H9 (cell line): ENCODE results near the gene EFL1. TPM values are rescaled to one million over a fixed set of nuclear protein-coding genes. Genes with fewer than 3 reads are reported as not detected.

ENCODE experiments used
- DNase-seq: peaks from one replicate; pipeline ENCODE4 v3.0.0-alpha.2; 2017
- H2AFZ ChIP-seq: one replicate; pipeline ENCODE4 v1.6.1; 2013; ENCODE audit warnings: mild to moderate bottlenecking, low read length, control low read depth, moderate library complexity
- H2AK5ac ChIP-seq: 2 replicates; pipeline ENCODE4 v1.6.1; 2013; ENCODE audit warnings: low read length, control low read depth, mixed read lengths; ENCODE audit not compliant: insufficient read length
- H2BK120ac ChIP-seq: one replicate; pipeline ENCODE4 v1.6.1; 2013; ENCODE audit warnings: low read depth, mild to moderate bottlenecking, low read length, control low read depth, inconsistent platforms; ENCODE audit not compliant: poor library complexity, severe bottlenecking
- H2BK12ac ChIP-seq: 2 replicates; pipeline ENCODE4 v1.6.1; 2013; ENCODE audit warnings: low read length, control low read depth, mixed read lengths, low read depth; ENCODE audit not compliant: insufficient read length
- H2BK15ac ChIP-seq: 2 replicates; pipeline ENCODE4 v1.6.1; 2013; ENCODE audit warnings: low read depth, low read length, control low read depth
- H2BK20ac ChIP-seq: one replicate; pipeline ENCODE4 v1.6.1; 2013; ENCODE audit warnings: low read depth, mild to moderate bottlenecking, low read length, control low read depth, inconsistent platforms; ENCODE audit not compliant: poor library complexity, severe bottlenecking
- H2BK5ac ChIP-seq: 2 replicates; pipeline ENCODE4 v1.6.1; 2013; ENCODE audit warnings: low read length, control low read depth, mixed read lengths; ENCODE audit not compliant: insufficient read length
- H3K14ac ChIP-seq: 2 replicates; pipeline ENCODE4 v1.6.1; 2013; ENCODE audit warnings: low read length, control low read depth; ENCODE audit not compliant: insufficient read depth
- H3K18ac ChIP-seq: 2 replicates; pipeline ENCODE4 v1.6.1; 2013; ENCODE audit warnings: low read depth, mild to moderate bottlenecking, mixed read lengths, low read length, control low read depth; ENCODE audit not compliant: insufficient read length
- H3K23ac ChIP-seq: 2 replicates; pipeline ENCODE4 v1.6.1; 2013; ENCODE audit warnings: low read length, control low read depth, mixed read lengths, low read depth; ENCODE audit not compliant: insufficient read length
- H3K23me2 ChIP-seq: 2 replicates; pipeline ENCODE4 v1.6.1; 2013; ENCODE audit warnings: low read depth, mild to moderate bottlenecking, mixed read lengths, low read length, control low read depth; ENCODE audit not compliant: insufficient read length, poor library complexity, severe bottlenecking
- H3K27ac ChIP-seq: 2 replicates; pipeline ENCODE4 v1.5.1; 2013; ENCODE audit warnings: low read length, control low read depth, mixed read lengths, low read depth; ENCODE audit not compliant: insufficient read length
- H3K27me3 ChIP-seq: 2 replicates; pipeline ENCODE4 v1.6.1; 2013; ENCODE audit warnings: low read length, control low read depth, inconsistent platforms; ENCODE audit not compliant: insufficient read depth
- H3K4ac ChIP-seq: 2 replicates; pipeline ENCODE4 v1.6.1; 2013; ENCODE audit warnings: low read depth, mild to moderate bottlenecking, control low read depth, inconsistent platforms, low read length, moderate library complexity
- H3K4me1 ChIP-seq: 2 replicates; pipeline ENCODE4 v1.6.1; 2013; ENCODE audit warnings: low read length, control low read depth, inconsistent platforms; ENCODE audit not compliant: insufficient read depth
- H3K4me2 ChIP-seq: 2 replicates; pipeline ENCODE4 v1.6.1; 2013; ENCODE audit warnings: low read length, control low read depth, mixed read lengths; ENCODE audit not compliant: insufficient read length, insufficient read depth
- H3K56ac ChIP-seq: 2 replicates; pipeline ENCODE4 v1.6.1; 2013; ENCODE audit warnings: low read depth, mild to moderate bottlenecking, mixed read lengths, low read length, control low read depth; ENCODE audit not compliant: insufficient read length
- H3K79me1 ChIP-seq: 2 replicates; pipeline ENCODE4 v1.6.1; 2013; ENCODE audit warnings: low read depth, mild to moderate bottlenecking, moderate library complexity, low read length, control low read depth, inconsistent platforms; ENCODE audit not compliant: insufficient read depth, poor library complexity, severe bottlenecking
- H3K79me2 ChIP-seq: 2 replicates; pipeline ENCODE4 v1.6.1; 2013; ENCODE audit warnings: low read length, control low read depth, inconsistent platforms; ENCODE audit not compliant: insufficient read depth
- H3K9ac ChIP-seq: 2 replicates; pipeline ENCODE4 v1.6.1; 2013; ENCODE audit warnings: low read length, control low read depth, mixed read lengths; ENCODE audit not compliant: insufficient read length; ENCODE audit errors: extremely low read depth
- H3K9me3 ChIP-seq: one replicate; pipeline ENCODE4 v1.6.1; 2013; ENCODE audit warnings: low read depth, low read length, inconsistent platforms; ENCODE audit not compliant: control insufficient read depth
- H3T11ph ChIP-seq: one replicate; pipeline ENCODE4 v1.6.1; 2013; ENCODE audit warnings: mild to moderate bottlenecking, low read length, control low read depth, inconsistent platforms
- H4K20me1 ChIP-seq: one replicate; pipeline ENCODE4 v1.6.1; 2013; ENCODE audit not compliant: control insufficient read depth, insufficient read length, insufficient read depth
- H4K5ac ChIP-seq: 2 replicates; pipeline ENCODE4 v1.6.1; 2013; ENCODE audit warnings: low read depth, mild to moderate bottlenecking, mixed read lengths, low read length, control low read depth; ENCODE audit not compliant: insufficient read length
- H4K8ac ChIP-seq: replicated peaks from 2 replicates; pipeline ENCODE4 v1.6.1; 2013; ENCODE audit warnings: low read length, control low read depth, mixed read lengths, low read depth; ENCODE audit not compliant: insufficient read length
- H4K91ac ChIP-seq: 2 replicates; pipeline ENCODE4 v1.6.1; 2013; ENCODE audit warnings: low read depth, mild to moderate bottlenecking, moderate library complexity, mixed read lengths, low read length, control low read depth; ENCODE audit not compliant: insufficient read length
- H3K27ac Mint-ChIP-seq, 3 experiments: 2 replicates in 2 of 3; 3 replicates in 1 of 3; pipeline ENCODE4 v1.8.0; 2020 to 2021; ENCODE audit warnings: mixed read lengths in 3 of 3, mild to moderate bottlenecking in 1 of 3, moderate library complexity in 1 of 3
- H3K27me3 Mint-ChIP-seq: 2 replicates; pipeline ENCODE4 v1.8.0; 2021; ENCODE audit warnings: low read depth, mild to moderate bottlenecking, moderate library complexity, mixed read lengths
- H3K36me3 Mint-ChIP-seq, 3 experiments: 2 replicates in 2 of 3; 3 replicates in 1 of 3; pipeline ENCODE4 v1.8.0; 2020 to 2021; ENCODE audit warnings: low read depth in 3 of 3, mixed read lengths in 3 of 3; ENCODE audit not compliant: insufficient read depth in 1 of 3
- H3K4me1 Mint-ChIP-seq, 2 experiments: 2 replicates each; pipeline ENCODE4 v1.8.0; 2020; ENCODE audit warnings: mixed read lengths in 2 of 2
- H3K4me3 Mint-ChIP-seq, 2 experiments: 2 replicates in 1 of 2; 3 replicates in 1 of 2; pipeline ENCODE4 v1.8.0; 2020 to 2021; ENCODE audit warnings: mild to moderate bottlenecking in 2 of 2, mixed read lengths in 2 of 2, moderate library complexity in 1 of 2
- H3K9me3 Mint-ChIP-seq, 2 experiments: 2 replicates in 1 of 2; 3 replicates in 1 of 2; pipeline ENCODE4 v1.8.0; 2020; ENCODE audit warnings: mild to moderate bottlenecking in 2 of 2, mixed read lengths in 2 of 2, moderate library complexity in 1 of 2
- CTCF ChIP-seq: fragments of 200-600 bp; sonication (generic); conservative IDR thresholded peaks from 3 replicates; pipeline ENCODE4 v1.8.0; 2021; ENCODE audit warnings: antibody characterized with exemption, mild to moderate bottlenecking
- WGBS: extraction: QIAGEN DNeasy Blood & Tissue Kit; methylation state at CpG from one replicate; pipeline ENCODE4 v1.1.7; 2013; ENCODE audit warnings: missing lambda C conversion rate, low lambda C conversion rate, mixed read lengths; ENCODE audit not compliant: insufficient read length; ENCODE audit errors: extremely low coverage; 5-methylcytosine and 5-hydroxymethylcytosine counted together
- total RNA-seq: library from RNA; stranded (reverse); gene quantifications from 2 replicates; pipeline ENCODE4 v1.2.1, GENCODE V29; 2021

Gene EFL1
- total RNA-seq, 1 experiment from 2014 or later = 29.4 TPM

- Histone ChIP-seq H2BK120ac (no peak overlapping the region), H3K18ac (no peak overlapping the region)
These were observed 180.4 kb downstream of the EFL1 start for GRCh38 chr15:82081914-82082762.

More at GRCh38 chr15:82081914-82082762, 180.4 kb downstream of the EFL1 start:
- no peak overlapping the region for H3K9ac ChIP-seq
- H3K56ac ChIP-seq = no peak overlapping the region
- no peak overlapping the region for H4K5ac ChIP-seq
- no peak overlapping the region for H4K91ac ChIP-seq
- Mint-ChIP-seq H3K4me1 (peaks cover 7 to 9% of the 10 kb centered on the region in 2 experiments), H3K27me3 (peaks cover 4% of the 10 kb centered on the region; the same call in 1 of the 2 replicates), H3K36me3 (no peaks in the 10 kb centered on the region; a peak in 1 of 7 replicates), H3K27ac (peak overlapping the region in 2 of 3 experiments; percentile 9 to 70; a peak in 3 of 7 replicates), H3K4me3 (no peak overlapping the region), H3K9me3 (no peaks in the 10 kb centered on the region)
- no peaks in the 10 kb centered on the region for H3K79me1 ChIP-seq
- no peak overlapping the region for H2AK5ac ChIP-seq
- peak; percentile 71 for DNase-seq
- no peak overlapping the region for H2BK15ac ChIP-seq
- H3T11ph ChIP-seq = no peak overlapping the region
- TF ChIP-seq CTCF = peak; percentile 76
- no peak overlapping the region for H2BK20ac ChIP-seq
- H3K4ac ChIP-seq = no peak overlapping the region
- no peaks in the 10 kb centered on the region for H3K23me2 ChIP-seq
- no peaks in the 10 kb centered on the region for H3K4me1 ChIP-seq
- H2AFZ ChIP-seq = no peak overlapping the region
- H2BK5ac ChIP-seq = no peak overlapping the region
- no peak overlapping the region for H3K23ac ChIP-seq
- no peaks in the 10 kb centered on the region for H4K20me1 ChIP-seq
- H3K9me3 ChIP-seq = no peaks in the 10 kb centered on the region
- H4K8ac ChIP-seq = no peak overlapping the region
- no peaks in the 10 kb centered on the region for H3K79me2 ChIP-seq
- no peak overlapping the region for H3K14ac ChIP-seq
- no CpG with 5 or more reads among the region's 14 CpGs for WGBS
- H3K27ac ChIP-seq = no peak overlapping the region
- no peak overlapping the region for H3K4me2 ChIP-seq
- no peak overlapping the region for H2BK12ac ChIP-seq
- no peaks in the 10 kb centered on the region for H3K27me3 ChIP-seq
